GM12874 (cell line): Measurements from ENCODE around the gene TSPEAR.

Experiments used
- CTCF ChIP-seq: IDR thresholded peaks from 2 replicates; pipeline ENCODE4 v1.5.1; 2011; ENCODE audit warnings: low read depth, mild to moderate bottlenecking, control low read depth, low read length, moderate library complexity; ENCODE audit not compliant: insufficient read depth

TSPEAR gene

GRCh38 chr21:44526096-44526997 lies 185.0 kb downstream of the TSPEAR start:
- TF ChIP-seq CTCF = no peak

GRCh38 chr21:44525391-44526095 lies 185.8 kb downstream of the TSPEAR start:
- TF ChIP-seq CTCF = no peak

- TF ChIP-seq CTCF = no peak
Observed at GRCh38 chr21:44524414-44525371, 186.7 kb downstream of the TSPEAR start.

- no peak for TF ChIP-seq CTCF
Observed at GRCh38 chr21:44523567-44524413, 187.6 kb downstream of the TSPEAR start.

- no peak for TF ChIP-seq CTCF
Observed at GRCh38 chr21:44522753-44523204, 188.6 kb downstream of the TSPEAR start.

- no peak for TF ChIP-seq CTCF
Observed at GRCh38 chr21:44521928-44522752, 189.2 kb downstream of the TSPEAR start.
